GM12873 (cell line): ENCODE results near the gene PRR23E.

Experiments used
- CTCF ChIP-seq: IDR thresholded peaks from 2 replicates; pipeline ENCODE4 v1.5.1; 2012; ENCODE audit warnings: low read depth, mild to moderate bottlenecking, moderate library complexity, low read length, control low read depth; ENCODE audit not compliant: insufficient read depth; ENCODE audit errors: missing control alignments

The PRR23E gene

GRCh38 chr3:127235706-127236105 lies 42.8 kb downstream of the PRR23E start:
- no peak for TF ChIP-seq CTCF

- no peak for TF ChIP-seq CTCF
These were observed 44.9 kb downstream of the PRR23E start for GRCh38 chr3:127237835-127238234.

GRCh38 chr3:127238602-127239001 lies 45.7 kb downstream of the PRR23E start:
- TF ChIP-seq CTCF, result no peak

- no peak for TF ChIP-seq CTCF
These were observed 54.4 kb downstream of the PRR23E start for GRCh38 chr3:127247292-127247691.
